Mesenteric fat pad (tissue), 1 donor: ENCODE measurements around the gene ARHGAP22. TPM values are rescaled to one million over a fixed set of nuclear protein-coding genes. Genes with fewer than 3 reads are reported as not detected.

Experiments used
- DNase-seq: peaks from one replicate; pipeline ENCODE4 v3.0.0-alpha.2; 2020; ENCODE audit warnings: low spot score
- total RNA-seq: library from RNA; stranded (reverse); fragmentation: NEBNext Ultra II Directional; extraction: Animal tissue kit (Norgen Biotek cat#: 25700); gene quantifications from one replicate; pipeline ENCODE4 v1.2.1, GENCODE V29; 2021
- donor health status: DM: yes; HTN: yes; CAD: no.

ARHGAP22 gene
- total RNA-seq, 1 donor from 2014 or later = 8.8 TPM

- no peak for DNase-seq
Observed at GRCh38 chr10:48482207-48482606, 122.7 kb downstream of the ARHGAP22 start.

- DNase-seq = peak; percentile 8
Observed at GRCh38 chr10:48481385-48481784, 123.5 kb downstream of the ARHGAP22 start.

- peak; percentile 79 for DNase-seq
Observed at GRCh38 chr10:48480397-48481374, 124.2 kb downstream of the ARHGAP22 start.

GRCh38 chr10:48478980-48479811 lies 125.7 kb downstream of the ARHGAP22 start:
- peak; percentile 79 for DNase-seq

GRCh38 chr10:48478469-48478868 lies 126.4 kb downstream of the ARHGAP22 start:
- DNase-seq = peak; percentile 81

GRCh38 chr10:48477616-48478015 lies 127.3 kb downstream of the ARHGAP22 start:
- no peak for DNase-seq

- no peak for DNase-seq
Observed at GRCh38 chr10:48477141-48477540, 127.7 kb downstream of the ARHGAP22 start.

GRCh38 chr10:48476279-48476982 lies 128.4 kb downstream of the ARHGAP22 start:
- peak; percentile 81 for DNase-seq

- DNase-seq = no peak
Observed at GRCh38 chr10:48475943-48476278, 129.0 kb downstream of the ARHGAP22 start.

GRCh38 chr10:48474765-48475365 lies 130.0 kb downstream of the ARHGAP22 start:
- DNase-seq = peak; percentile 22

- DNase-seq = peak; percentile 83
Observed at GRCh38 chr10:48473704-48474103, 131.2 kb downstream of the ARHGAP22 start.

GRCh38 chr10:48472501-48473069 lies 132.3 kb downstream of the ARHGAP22 start:
- no peak for DNase-seq

- peak; percentile 67 for DNase-seq
Observed at GRCh38 chr10:48470893-48471805, 133.7 kb downstream of the ARHGAP22 start.

- DNase-seq = peak; percentile 64
Observed at GRCh38 chr10:48470115-48470892, 134.6 kb downstream of the ARHGAP22 start.

GRCh38 chr10:48469516-48470020 lies 135.3 kb downstream of the ARHGAP22 start:
- DNase-seq = no peak

- DNase-seq = peak; percentile 68
Observed at GRCh38 chr10:48468866-48469511, 135.9 kb downstream of the ARHGAP22 start.

GRCh38 chr10:48468130-48468790 lies 136.6 kb downstream of the ARHGAP22 start:
- DNase-seq = peak; percentile 14
